SK-N-SH (cell line): ENCODE measurements around the gene EIF5A. TPM values are rescaled to one million over a fixed set of nuclear protein-coding genes. Genes with fewer than 3 reads are reported as not detected.

Experiments
- CTCF ChIA-PET: fragments of 300-600, 350-600 bp; formaldehyde crosslinking; extraction: SDS; loops from one replicate; lab custom pipeline; 2021; lab: Yijun Ruan, JAX
- POLR2A ChIA-PET: fragments of 350-600 bp; sonication (Branson Sonifier 250); formaldehyde crosslinking; extraction: SDS; loops from one replicate; lab custom pipeline; 2020; ENCODE audit warnings: antibody characterized with exemption, inconsistent platforms; lab: Yijun Ruan, JAX
- DNase-seq: peaks from one replicate; pipeline ENCODE4 v3.0.0; 2012
- H2AFZ ChIP-seq: fragments of 200-600 bp; sonication (generic); 2 replicates; pipeline ENCODE4 v1.8.1; 2016; ENCODE audit warnings: antibody characterized with exemption, mild to moderate bottlenecking, low read depth
- H3F3A ChIP-seq: fragments of 200-600 bp; sonication (generic); replicated peaks from 2 replicates; pipeline ENCODE3; 2016; ENCODE audit warnings: antibody characterized with exemption, mild to moderate bottlenecking; ENCODE audit not compliant: insufficient read depth
- H3K27ac ChIP-seq, 2 experiments: fragments of 200-500 bp in 1 of 2; fragments of 200-600 bp in 1 of 2; sonication (Bioruptor generic) in 1 of 2; sonication (generic), shearing (Covaris generic) in 1 of 2; 2 replicates each; pipeline versions ENCODE4 v1.5.1 to v1.6.1; 2014 to 2016; ENCODE audit warnings: low read depth in 2 of 2, inconsistent platforms in 1 of 2, low read length in 1 of 2, mild to moderate bottlenecking in 1 of 2, mixed read lengths in 1 of 2
- H3K27me3 ChIP-seq: fragments of 200-600 bp; sonication (generic), shearing (Covaris generic); 2 replicates; pipeline ENCODE4 v1.6.1; 2016; ENCODE audit warnings: mixed run types; ENCODE audit not compliant: insufficient read depth
- H3K36me3 ChIP-seq, 2 experiments: fragments of 200-500 bp in 1 of 2; fragments of 200-600 bp in 1 of 2; sonication (Bioruptor generic) in 1 of 2; sonication (generic) in 1 of 2; replicated peaks in 1 of 2; 2 replicates each; pipeline versions ENCODE3 to v1.5.1; 2014 to 2016; ENCODE audit warnings: low read length in 1 of 2, mild to moderate bottlenecking in 1 of 2; ENCODE audit not compliant: insufficient read depth in 2 of 2, control insufficient read depth in 1 of 2
- H3K4me1 ChIP-seq, 2 experiments: fragments of 200-500 bp in 1 of 2; fragments of 200-600 bp in 1 of 2; sonication (Bioruptor generic) in 1 of 2; sonication (generic), shearing (Covaris generic) in 1 of 2; 2 replicates each; pipeline versions ENCODE4 v1.5.1 to v1.6.1; 2014 to 2016; ENCODE audit warnings: low read depth in 1 of 2, low read length in 1 of 2, mixed run types in 1 of 2; ENCODE audit not compliant: insufficient read depth in 2 of 2, control insufficient read depth in 1 of 2
- H3K4me2 ChIP-seq: fragments of 200-600 bp; sonication (generic), shearing (Covaris generic); 2 replicates; pipeline ENCODE4 v1.6.1; 2017; ENCODE audit warnings: mixed run types
- H3K4me3 ChIP-seq, 2 experiments: fragments of 200-500 bp in 1 of 2; fragments of 200-600 bp in 1 of 2; sonication (Bioruptor generic) in 1 of 2; sonication (generic), shearing (Covaris generic) in 1 of 2; 2 replicates each; pipeline versions ENCODE4 v1.5.1 to v1.8.1; 2014 to 2016; ENCODE audit warnings: low read depth in 2 of 2, inconsistent platforms in 1 of 2, low read length in 1 of 2, mild to moderate bottlenecking in 1 of 2, mixed read lengths in 1 of 2, moderate library complexity in 1 of 2
- H3K79me2 ChIP-seq: fragments of 200-600 bp; sonication (generic); 2 replicates; pipeline ENCODE4 v1.8.1; 2017; ENCODE audit warnings: mild to moderate bottlenecking; ENCODE audit not compliant: insufficient read depth
- H3K9ac ChIP-seq: fragments of 200-600 bp; sonication (generic); 2 replicates; pipeline ENCODE4 v1.6.1; 2017; ENCODE audit warnings: mixed run types
- H3K9me2 ChIP-seq: fragments of 200-600 bp; sonication (generic); 2 replicates; pipeline ENCODE4 v1.6.1; 2017; ENCODE audit warnings: mixed run types
- H3K9me3 ChIP-seq: fragments of 200-600 bp; sonication (generic); 2 replicates; pipeline ENCODE4 v1.6.1; 2017; ENCODE audit warnings: mixed run types, mild to moderate bottlenecking, moderate library complexity
- H4K20me1 ChIP-seq: fragments of 200-600 bp; sonication (generic); 2 replicates; pipeline ENCODE4 v1.6.1; 2017; ENCODE audit warnings: mild to moderate bottlenecking, mixed run types; ENCODE audit not compliant: insufficient read depth
- CHD2 ChIP-seq: fragments of 150-350 bp; IDR thresholded peaks from 2 replicates; pipeline ENCODE4 v1.6.1; 2018; ENCODE audit warnings: low read length; ENCODE audit not compliant: partially characterized antibody
- EP300 ChIP-seq, 2 experiments: IDR thresholded peaks; 2 replicates each; pipeline versions ENCODE4 v1.4.0 to v1.6.1; 2012; ENCODE audit warnings: borderline replicate concordance in 1 of 2, low read depth in 1 of 2, low read length in 1 of 2
- EZH2phosphoT487 ChIP-seq: fragments of 200-600 bp; sonication (generic); IDR thresholded peaks from 2 replicates; pipeline ENCODE4 v1.6.1; 2017; ENCODE audit warnings: low read depth, mixed run types, mild to moderate bottlenecking, antibody characterized with exemption, moderate library complexity, borderline replicate concordance
- FOXJ3 ChIP-seq: sonication (generic); formaldehyde crosslinking; IDR thresholded peaks from 2 replicates; pipeline ENCODE4 v1.5.1; 2020; ENCODE audit warnings: mild to moderate bottlenecking, missing genetic modification reagents
- FOXM1 ChIP-seq: IDR thresholded peaks from 2 replicates; pipeline ENCODE4 v1.4.0; 2012; ENCODE audit warnings: low read depth, mild to moderate bottlenecking
- JUND ChIP-seq: IDR thresholded peaks from 2 replicates; pipeline ENCODE4 v1.4.0; 2012
- MEF2A ChIP-seq: IDR thresholded peaks from 2 replicates; pipeline ENCODE4 v1.4.0; 2012; ENCODE audit warnings: low read depth, borderline replicate concordance
- NFIC ChIP-seq: IDR thresholded peaks from 2 replicates; pipeline ENCODE4 v1.4.0; 2012; ENCODE audit warnings: borderline replicate concordance
- PBX3 ChIP-seq: IDR thresholded peaks from 2 replicates; pipeline ENCODE4; 2012
- POLR2AphosphoS5 ChIP-seq: IDR thresholded peaks from 2 replicates; pipeline ENCODE4 v1.6.1; 2012; ENCODE audit warnings: low read depth, low read length
- RAD21 ChIP-seq: IDR thresholded peaks from 2 replicates; pipeline ENCODE4 v1.6.1; 2012; ENCODE audit warnings: mild to moderate bottlenecking, low read length
- RCOR1 ChIP-seq: fragments of 150-350 bp; IDR thresholded peaks from 2 replicates; pipeline ENCODE4 v1.6.1; 2017; ENCODE audit warnings: antibody characterized with exemption, low read length
- REST ChIP-seq: IDR thresholded peaks from 2 replicates; pipeline ENCODE4 v1.6.1; 2012; ENCODE audit warnings: mild to moderate bottlenecking, low read depth, low read length, moderate library complexity
- RFX5 ChIP-seq: IDR thresholded peaks from 2 replicates; pipeline ENCODE4 v1.6.1; 2012; ENCODE audit warnings: mild to moderate bottlenecking, improper control_type of control experiment, low read length
- RXRA ChIP-seq: IDR thresholded peaks from 2 replicates; pipeline ENCODE4 v1.4.0; 2012; ENCODE audit warnings: low read depth, mild to moderate bottlenecking, borderline replicate concordance
- SIN3A ChIP-seq: IDR thresholded peaks from 2 replicates; pipeline ENCODE4 v1.6.1; 2012; ENCODE audit warnings: low read depth, mild to moderate bottlenecking, low read length, moderate library complexity, borderline replicate concordance
- TEAD4 ChIP-seq: IDR thresholded peaks from 2 replicates; pipeline ENCODE4 v1.4.0; 2012; ENCODE audit warnings: mild to moderate bottlenecking, borderline replicate concordance; ENCODE audit not compliant: insufficient read depth
- USF1 ChIP-seq: IDR thresholded peaks from 2 replicates; pipeline ENCODE4 v1.4.0; 2012; ENCODE audit warnings: low read depth, borderline replicate concordance
- YY1 ChIP-seq: IDR thresholded peaks from 2 replicates; pipeline ENCODE4 v1.4.0; 2012; ENCODE audit warnings: low read depth, mild to moderate bottlenecking
- WGBS: methylation state at CpG from one replicate; pipeline ENCODE4 v1.1.6; 2017; ENCODE audit warnings: low lambda C conversion rate; 5-methylcytosine and 5-hydroxymethylcytosine counted together
- polyA plus RNA-seq, 3 experiments: library from polyadenylated mRNA; depleted of rRNA; stranded (reverse); fragments of >200 nt; gene quantifications; 2 replicates each; pipeline ENCODE4 v1.2.3, GENCODE V29; 2012
- TF ChIP-seq, protein P1 (sequence below): IDR thresholded peaks from 2 replicates; pipeline ENCODE4 v1.4.0; 2012; ENCODE audit warnings: low read depth, borderline replicate concordance

The EIF5A gene
- polyA plus RNA-seq, 1 of the 3 experiments (the other 2 are of a cell fraction), result 971 TPM

DNA sequence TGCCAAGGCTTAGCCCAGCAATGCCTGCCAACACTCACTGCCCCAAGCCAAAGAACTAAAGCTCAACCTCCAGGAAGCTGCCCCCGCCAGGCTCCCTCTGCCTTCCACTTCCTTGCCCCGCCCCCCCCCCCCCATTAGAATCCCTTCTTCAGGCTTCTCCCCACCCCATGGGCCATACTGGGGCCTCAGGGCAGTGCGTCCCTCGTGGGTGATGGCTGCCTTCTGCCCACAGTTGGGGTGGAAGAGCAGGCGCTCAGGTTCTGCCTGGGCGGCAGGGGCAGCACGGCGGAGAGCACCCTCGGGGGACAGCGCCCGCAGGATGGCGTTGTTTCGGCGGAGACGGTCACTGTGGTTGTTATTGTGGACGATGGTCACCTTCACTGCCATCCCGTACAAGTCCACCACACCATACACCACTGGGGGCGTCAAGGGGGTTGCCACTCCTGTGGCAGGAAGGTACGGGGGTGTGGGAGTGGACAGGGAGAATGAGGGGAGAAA is 17.7 kb downstream of the EIF5A start:
- ChIA-PET POLR2A (interaction anchor here (0.8 kb wide), 1 partner anchor 11 kb away, joined by 3 read pairs; no protein-coding TSS in a partner anchor), CTCF (interaction anchor here (0.6 to 8.4 kb wide), 16 partner anchors 10 to 278 kb away, joined by 3 to 55 read pairs (median 4); partner anchors contain the start of genes ACAP1, DVL2, GPS2 and SENP3)
- no peak overlapping the region for H3K27ac ChIP-seq
- TF ChIP-seq RAD21 (no peak), FOXJ3 (CRISPR knock-in tag) (no peak), EP300 (IDR thresholded peaks at IDR 0.05; ENCODE audit: borderline replicate concordance in 1 of 2, low read depth in 1 of 2, low read length in 1 of 2) (no peak), POLR2AphosphoS5 (no peak), YY1 (no peak)
- H4K20me1 ChIP-seq, result no peaks in the 10 kb centered on the region
- H3K9me2 ChIP-seq, result no peaks in the 10 kb centered on the region
- no peak overlapping the region for H2AFZ ChIP-seq
- no peak overlapping the region for H3K9ac ChIP-seq
- DNase-seq, result no peak
- no peaks in the 10 kb centered on the region for H3K27me3 ChIP-seq
- H3K4me3 ChIP-seq, result no peak overlapping the region
- no peak overlapping the region for H3K4me2 ChIP-seq
- H3K36me3 ChIP-seq, result peaks cover 5 to 58% of the 10 kb centered on the region in 2 experiments
- H3K9me3 ChIP-seq, result no peaks in the 10 kb centered on the region
- WGBS, result 95% methylated on average over 12 of the region's 19 CpGs
- peaks cover 0 to 7% of the 10 kb centered on the region in 2 experiments; a peak in 1 of 4 replicates for H3K4me1 ChIP-seq
- no peaks in the 10 kb centered on the region for H3F3A ChIP-seq
- H3K79me2 ChIP-seq, result peaks cover 17% of the 10 kb centered on the region; the same call in 1 of the 2 replicates

DNA sequence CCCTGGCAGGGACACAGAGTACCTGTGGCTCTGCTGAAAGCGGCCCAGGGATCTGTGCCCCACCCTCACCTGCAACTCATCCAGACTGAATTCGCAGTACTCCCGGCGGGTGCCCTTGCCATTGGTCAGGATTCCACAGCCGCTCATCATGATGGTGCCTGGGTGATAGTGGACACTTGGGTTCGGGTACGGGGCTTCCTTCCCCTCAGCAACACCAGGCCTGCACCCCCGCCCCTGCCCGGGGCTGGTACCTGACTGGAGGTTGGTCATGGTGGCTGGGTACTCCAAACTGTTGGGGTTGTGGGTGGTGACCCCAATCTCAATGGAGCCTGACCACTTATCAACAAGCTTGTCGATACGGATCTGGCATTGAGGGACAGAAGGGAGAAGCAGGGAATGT is 18.8 kb downstream of the EIF5A start:
- no peak for DNase-seq
- H3K4me1 ChIP-seq, result peaks cover 3 to 13% of the 10 kb centered on the region in 2 experiments; a peak in 2 of 4 replicates
- no peak overlapping the region for H3K4me2 ChIP-seq
- H2AFZ ChIP-seq, result no peak overlapping the region
- ChIA-PET POLR2A (no interaction called here), CTCF (interaction anchor here (0.9 to 8.4 kb wide), 5 partner anchors 13 to 64 kb away, joined by 3 to 55 read pairs (median 4); no protein-coding TSS in a partner anchor)
- H3K27me3 ChIP-seq, result no peaks in the 10 kb centered on the region
- peaks cover 17% of the 10 kb centered on the region; the same call in 1 of the 2 replicates for H3K79me2 ChIP-seq
- no peak overlapping the region for H3K9ac ChIP-seq
- no peaks in the 10 kb centered on the region for H3F3A ChIP-seq
- H3K27ac ChIP-seq, result no peak overlapping the region
- no peaks in the 10 kb centered on the region for H4K20me1 ChIP-seq
- TF ChIP-seq JUND, result no peak
- TF ChIP-seq RXRA, result no peak
- no peak for TF ChIP-seq REST
- no peak for TF ChIP-seq PBX3
- TF ChIP-seq YY1, result no peak
- TF ChIP-seq RAD21, result no peak
- TF ChIP-seq EZH2phosphoT487, result no peak
- no peak for TF ChIP-seq NFIC
- TF ChIP-seq, protein P1, sequence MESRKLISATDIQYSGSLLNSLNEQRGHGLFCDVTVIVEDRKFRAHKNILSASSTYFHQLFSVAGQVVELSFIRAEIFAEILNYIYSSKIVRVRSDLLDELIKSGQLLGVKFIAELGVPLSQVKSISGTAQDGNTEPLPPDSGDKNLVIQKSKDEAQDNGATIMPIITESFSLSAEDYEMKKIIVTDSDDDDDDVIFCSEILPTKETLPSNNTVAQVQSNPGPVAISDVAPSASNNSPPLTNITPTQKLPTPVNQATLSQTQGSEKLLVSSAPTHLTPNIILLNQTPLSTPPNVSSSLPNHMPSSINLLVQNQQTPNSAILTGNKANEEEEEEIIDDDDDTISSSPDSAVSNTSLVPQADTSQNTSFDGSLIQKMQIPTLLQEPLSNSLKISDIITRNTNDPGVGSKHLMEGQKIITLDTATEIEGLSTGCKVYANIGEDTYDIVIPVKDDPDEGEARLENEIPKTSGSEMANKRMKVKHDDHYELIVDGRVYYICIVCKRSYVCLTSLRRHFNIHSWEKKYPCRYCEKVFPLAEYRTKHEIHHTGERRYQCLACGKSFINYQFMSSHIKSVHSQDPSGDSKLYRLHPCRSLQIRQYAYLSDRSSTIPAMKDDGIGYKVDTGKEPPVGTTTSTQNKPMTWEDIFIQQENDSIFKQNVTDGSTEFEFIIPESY, result no peak
- no peak for TF ChIP-seq FOXM1
- TF ChIP-seq RFX5, result no peak
- no peak for TF ChIP-seq MEF2A
- no peak for TF ChIP-seq CHD2
- no peak for TF ChIP-seq SIN3A
- no peak for TF ChIP-seq USF1
- no peak for TF ChIP-seq RCOR1
- TF ChIP-seq TEAD4, result no peak
- H3K9me2 ChIP-seq, result no peaks in the 10 kb centered on the region
- WGBS, result 98% methylated on average over 7 of the region's 11 CpGs
- H3K9me3 ChIP-seq, result no peaks in the 10 kb centered on the region
- H3K36me3 ChIP-seq, result peaks cover 5 to 49% of the 10 kb centered on the region in 2 experiments
- H3K4me3 ChIP-seq, result no peak overlapping the region
